Limb (tissue), 2 donors: ENCODE data around the gene PLXDC2.

Experiments used
- DNase-seq, 2 donors: peaks; one replicate each; pipeline ENCODE4 v3.0.0-alpha.2; 2016; ENCODE audit errors: extremely low spot score in 2 of 2

Gene PLXDC2

DNA sequence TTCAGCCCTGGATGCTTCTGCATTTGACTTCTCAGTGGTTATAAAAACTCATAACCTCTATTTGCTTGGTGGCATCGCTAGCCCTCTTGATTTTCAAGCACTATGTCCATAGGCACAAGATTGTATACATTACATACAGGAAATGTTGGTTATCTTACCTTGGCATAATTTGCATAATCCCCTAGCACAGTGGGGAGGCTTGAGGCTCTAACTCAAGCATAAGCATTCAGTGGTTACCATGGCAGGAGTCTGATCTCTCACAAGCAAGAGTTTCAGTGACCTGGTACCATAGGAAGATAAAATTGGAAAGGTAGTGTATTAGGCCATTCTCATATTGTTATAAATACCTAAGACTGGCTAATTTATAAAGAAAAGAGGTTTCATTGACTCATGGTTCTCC lies 121.8 kb downstream of the PLXDC2 start:
- no peak for DNase-seq

DNA sequence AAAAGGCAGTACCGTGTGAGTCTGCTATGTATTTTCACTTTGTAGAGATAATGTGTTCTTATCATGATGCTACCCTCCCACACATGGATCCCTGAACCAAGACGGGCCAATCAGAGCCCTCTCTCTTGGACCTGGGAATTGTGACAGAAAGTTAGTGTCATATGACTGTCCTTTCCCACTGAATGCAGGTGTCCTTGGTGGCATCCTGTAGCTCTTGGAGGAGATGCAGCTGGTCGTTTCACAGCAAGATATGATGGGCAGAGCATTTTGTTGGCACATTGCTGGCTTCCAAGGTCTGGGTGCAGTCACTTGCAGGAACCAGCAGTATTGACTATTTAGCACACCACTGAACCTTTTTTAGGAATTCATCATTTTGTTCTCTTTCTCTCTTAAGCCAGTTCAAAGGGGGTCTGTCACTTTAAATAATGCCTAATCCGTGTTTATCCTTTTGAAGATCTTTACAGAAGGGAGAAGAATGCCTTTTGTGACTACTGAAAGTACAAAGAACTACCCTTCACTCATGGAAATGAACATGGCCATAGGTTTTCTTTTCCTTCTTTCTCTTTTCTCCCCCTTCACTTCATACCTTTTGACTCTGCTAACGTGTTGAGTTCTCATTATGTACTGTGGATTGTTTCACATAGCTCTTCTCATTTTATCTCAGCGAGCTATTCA lies 125.1 kb downstream of the PLXDC2 start:
- DNase-seq: no peak

DNA sequence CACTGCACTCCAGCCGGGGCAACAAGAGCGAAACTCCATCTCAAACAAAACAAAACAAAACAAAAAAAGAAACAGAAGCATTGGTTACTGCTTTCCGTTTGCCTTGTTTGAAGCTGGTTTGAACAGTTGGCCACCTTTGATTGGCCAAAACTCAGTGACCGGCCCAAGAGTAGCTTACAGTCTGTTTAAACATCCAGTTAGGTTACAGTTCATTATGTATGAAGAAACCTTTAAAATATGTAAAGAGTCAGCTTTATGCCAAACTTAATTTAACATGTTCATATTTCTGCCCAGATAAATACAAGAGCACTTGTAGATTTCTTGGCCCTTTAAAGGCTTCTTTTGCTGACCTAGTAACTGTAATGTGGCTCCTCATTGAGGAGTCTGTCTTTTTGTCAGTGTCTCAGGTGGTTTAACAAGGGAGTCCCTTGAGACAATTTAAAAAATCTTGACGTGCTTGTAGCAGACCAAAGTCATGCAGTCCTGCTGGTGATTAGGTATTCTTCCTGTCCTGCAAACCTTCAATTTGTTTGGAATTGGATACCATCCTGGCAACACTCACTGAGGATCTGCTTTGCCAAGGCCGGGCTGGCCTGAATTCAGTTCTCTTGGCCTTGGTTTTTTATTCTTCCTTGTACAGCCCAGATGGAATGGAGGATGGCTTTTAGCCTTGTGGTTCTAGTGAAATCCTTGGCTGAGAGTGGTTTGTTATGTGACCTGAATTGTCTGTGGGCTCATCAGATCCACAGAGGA lies 128.9 kb downstream of the PLXDC2 start:
- DNase-seq: peak in 1 of 2 donors; percentile 47

DNA sequence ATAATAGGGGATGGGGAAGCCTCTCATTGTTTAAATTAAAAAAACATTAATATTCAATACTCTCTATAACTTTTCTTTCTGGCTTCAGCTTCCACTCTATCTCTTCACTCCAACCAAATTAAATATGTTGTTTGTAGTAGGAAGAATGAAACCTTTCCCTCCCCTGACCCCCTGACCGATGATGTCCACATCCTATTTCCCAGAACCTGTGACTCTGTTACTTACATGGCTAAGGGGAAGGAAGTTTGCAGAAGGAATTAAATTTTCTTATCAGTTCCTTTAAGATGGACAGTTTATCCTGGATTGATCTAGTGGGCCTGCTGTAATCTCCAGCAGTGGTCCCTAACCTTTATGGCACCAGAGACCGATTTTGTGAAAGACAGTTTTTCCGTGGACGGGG lies 130.0 kb downstream of the PLXDC2 start:
- no peak for DNase-seq

DNA sequence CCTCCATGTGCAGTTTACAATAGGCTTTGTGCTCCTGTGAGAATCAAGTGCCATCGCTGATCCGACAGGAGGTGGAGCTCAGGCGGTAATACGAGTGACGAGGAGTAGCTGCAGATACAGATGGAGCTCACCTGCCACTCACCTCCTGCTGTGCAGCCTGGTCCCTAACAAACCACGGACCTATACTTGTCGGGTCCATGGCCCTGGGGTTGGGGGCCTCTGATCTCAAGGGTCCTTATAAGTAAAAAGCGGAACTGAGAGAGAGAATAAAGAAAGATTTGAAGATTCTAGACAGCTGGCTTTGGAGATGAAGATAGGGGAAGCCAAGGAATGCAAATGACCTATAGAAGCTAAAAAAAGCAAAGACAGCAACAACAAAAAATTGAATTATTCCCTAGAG lies 130.6 kb downstream of the PLXDC2 start:
- DNase-seq: no peak

DNA sequence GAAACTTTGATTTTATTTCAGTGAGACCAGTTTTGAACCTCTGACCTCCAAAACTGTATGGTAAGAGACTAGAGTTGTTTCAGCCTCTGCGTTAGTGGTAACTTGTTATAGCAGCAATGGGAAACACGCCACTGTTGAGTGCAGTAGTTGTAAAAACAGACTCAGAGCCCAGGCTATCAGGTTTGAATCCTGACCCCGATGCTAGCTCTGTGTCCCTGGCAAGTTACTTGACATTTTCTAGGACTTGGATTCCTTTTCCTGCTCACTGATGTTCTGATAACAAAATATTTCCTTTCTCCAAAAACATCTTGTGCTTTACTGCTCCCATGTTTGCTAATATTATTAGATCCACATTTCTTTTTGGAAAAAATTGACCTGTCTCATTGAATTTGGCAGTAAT lies 131.0 kb downstream of the PLXDC2 start:
- DNase-seq: no peak

DNA sequence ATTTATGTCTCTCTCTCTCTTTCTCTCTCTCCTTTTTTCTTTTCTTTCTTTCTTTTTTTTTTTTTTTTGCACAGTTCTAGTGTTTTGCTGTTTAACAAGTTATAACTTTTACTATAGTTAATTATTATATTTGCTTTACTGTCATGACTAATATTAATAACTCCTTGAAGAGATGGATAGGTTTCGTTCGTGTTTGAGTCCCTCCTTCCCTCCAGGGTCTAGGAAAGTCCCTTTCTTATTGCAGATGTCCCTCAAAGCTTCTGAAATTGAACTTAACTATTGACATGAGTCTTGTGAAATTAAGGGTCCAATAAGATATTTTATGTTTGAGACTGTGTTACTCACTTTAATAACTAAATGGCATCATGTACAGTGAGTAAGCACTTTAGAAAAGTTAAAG lies 131.4 kb downstream of the PLXDC2 start:
- no peak for DNase-seq

DNA sequence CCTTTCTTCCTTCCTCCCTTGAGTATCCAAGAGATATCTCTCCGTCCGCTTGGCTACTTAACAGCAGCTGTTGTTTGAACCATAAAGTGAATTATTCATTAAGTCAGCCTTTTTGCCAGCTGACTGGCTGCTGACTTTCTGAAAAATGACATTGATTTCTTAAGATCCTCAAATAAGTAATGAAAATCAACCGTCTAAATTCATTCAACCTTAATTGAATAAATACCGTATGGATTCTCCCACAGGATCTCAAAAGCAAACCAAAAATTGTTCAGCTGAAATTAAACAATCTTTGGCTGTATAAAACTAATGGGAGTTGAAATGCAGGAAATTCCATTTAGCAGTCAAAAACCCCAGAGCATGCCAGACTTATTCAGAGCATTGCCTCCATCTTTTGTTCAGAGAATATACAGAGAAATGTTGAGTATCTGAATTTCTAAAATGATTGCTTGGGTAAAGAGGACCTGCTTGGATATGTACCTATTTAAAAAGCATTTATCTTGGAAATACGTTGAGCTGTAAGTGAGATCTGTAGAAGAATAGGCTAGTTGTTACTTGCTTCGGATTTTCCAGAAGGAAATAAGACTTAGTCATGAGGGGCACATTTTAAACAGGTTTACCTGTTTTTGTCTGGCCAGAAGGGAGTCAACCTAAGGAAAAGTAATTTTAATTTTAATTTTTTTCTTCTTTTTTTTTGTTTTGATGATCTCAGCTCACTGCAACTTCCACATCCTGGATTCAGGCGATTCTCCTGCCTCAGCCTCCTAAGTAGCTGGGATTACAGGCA lies 136.2 kb downstream of the PLXDC2 start:
- no peak for DNase-seq

DNA sequence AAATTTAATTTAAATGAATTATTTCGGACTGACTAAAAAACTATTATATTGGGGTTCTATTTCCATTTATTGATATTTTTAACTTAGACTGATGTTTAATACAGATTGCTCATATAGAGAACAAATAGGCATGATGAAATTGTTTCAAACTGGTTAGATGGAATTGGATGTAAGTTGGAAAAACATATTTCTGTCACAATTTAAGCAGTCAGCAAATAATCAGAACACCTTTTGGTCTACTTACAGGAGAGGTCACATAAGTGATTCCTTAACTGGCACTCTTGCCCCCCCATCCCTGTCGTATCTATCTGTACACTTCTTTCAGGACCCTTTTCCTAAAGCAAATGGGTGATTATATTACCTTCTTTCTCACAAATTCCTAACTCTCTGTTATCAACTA lies 138.4 kb downstream of the PLXDC2 start:
- no peak for DNase-seq

DNA sequence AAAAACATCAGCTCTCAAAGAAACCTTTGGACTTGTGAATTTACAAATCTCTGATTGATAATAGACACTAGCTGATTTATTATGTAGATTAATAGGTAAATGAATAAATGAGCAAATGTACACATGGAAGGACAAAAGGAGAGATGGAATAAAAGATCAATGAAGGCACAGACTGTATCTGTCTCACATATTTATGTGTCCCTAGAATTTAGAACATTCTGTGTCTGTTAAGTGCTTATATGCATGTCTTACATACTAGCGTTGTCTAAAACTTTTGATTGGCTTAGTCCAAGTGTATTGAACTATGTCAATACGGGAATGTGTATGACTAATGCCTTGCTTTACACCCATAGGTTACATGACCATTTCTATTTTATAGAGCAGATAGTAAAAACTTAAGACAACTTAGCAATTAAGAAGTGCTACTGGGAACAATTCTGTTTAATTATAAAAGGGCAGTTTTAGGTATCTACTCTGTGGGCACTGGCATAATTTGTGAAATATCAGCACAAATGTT lies 140.3 kb downstream of the PLXDC2 start:
- no peak for DNase-seq

DNA sequence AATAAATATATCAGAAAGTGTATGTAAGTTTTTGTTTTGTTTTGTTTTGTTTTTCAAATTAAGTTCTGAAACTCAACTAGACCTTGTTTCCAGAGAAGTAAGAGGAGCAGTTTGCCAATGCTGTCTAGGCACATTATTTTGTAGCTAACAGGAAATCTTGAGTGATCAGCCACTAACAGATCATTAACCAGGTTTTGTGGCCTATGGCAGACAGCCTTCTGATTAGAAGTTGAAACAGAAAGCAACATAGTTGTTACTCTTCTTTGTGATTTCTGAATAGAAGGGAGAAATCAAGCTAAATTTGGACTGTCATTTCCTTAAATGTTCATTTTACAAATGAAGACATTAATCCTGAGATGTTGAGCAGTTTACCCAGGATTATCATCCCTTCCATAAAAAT lies 142.6 kb downstream of the PLXDC2 start:
- DNase-seq: no peak

DNA sequence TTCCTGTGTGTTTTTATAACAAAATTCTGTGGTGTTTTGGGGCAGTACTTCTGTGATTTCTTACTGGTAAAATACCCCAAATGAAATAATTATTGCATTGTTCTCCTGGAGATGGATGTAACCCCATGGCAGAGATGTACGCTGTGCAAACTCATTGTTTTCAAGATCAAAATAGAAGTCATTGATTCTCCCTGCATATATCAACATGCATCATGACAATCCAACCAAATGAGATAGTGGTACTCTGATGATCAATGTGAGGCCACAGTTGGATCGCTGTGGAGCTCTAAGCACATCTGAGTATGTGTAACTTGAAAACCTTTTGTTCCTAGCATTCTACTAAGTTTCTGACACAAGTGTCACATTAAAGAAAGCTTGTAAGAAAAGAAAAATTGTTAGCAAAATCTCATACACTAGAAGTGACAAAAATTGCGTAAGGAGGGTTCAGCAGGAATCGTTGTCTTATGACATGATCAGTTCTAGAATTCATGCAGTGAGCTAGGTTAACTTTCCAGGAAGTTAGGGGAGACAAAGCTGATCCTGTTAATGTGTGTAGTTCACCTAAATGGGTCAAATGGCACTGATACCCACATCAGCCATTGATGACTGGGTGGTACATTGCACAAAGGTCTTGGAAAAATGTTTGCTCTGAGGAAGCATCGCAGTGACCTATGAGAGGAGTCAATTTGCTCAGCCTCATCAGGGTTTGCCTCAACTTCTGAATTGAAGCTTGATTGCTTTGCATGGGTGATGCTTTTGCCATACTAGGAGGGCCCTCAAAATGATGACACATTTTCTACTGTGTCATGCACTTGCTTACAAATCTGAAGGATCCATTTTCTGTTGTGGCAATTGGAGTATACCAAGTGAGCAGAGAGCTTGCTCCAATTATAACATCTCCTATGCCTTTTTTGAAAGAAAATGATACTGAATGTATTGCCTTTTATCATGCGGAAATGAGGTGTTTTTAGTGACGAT lies 145.1 kb downstream of the PLXDC2 start:
- no peak for DNase-seq

DNA sequence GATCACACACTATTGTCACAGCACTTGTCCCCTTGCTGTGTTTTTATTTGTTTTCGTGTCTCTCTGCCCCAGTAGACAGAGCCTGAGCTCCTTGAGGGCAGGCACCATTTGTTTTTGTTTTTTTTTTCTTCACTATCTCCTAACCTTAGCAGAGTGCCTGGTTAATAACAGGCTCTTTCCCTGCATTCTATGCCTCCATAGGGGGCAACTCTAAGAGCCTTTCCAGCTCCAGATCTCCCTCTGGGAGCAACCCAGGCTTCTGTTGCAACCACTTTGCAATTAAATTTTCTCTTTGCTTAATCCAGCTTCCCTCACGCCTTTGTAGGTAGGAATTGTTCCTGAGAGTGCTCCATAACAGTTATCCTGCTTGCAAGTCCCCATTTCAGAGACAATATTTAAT lies 148.4 kb downstream of the PLXDC2 start:
- no peak for DNase-seq

DNA sequence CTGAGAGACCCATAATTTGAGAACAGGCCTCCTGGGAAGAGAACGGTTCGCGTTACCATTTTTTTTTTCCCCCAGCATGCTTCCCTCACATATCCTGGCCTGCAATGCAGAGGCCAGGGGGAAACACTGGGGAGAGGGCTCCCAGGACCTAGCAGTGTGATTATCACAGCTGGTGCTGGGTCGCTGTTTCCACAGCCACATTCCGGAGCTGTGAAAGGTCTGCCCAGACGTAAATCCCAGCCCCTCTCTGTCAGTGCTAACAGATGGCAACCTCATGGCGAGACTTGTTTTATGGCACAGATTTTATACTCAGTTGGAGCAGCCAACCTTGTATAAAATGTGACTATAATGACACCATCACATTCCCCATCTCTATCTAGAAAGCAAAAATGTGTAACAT lies 150.5 kb downstream of the PLXDC2 start:
- DNase-seq: peak; percentile 55 to 66

DNA sequence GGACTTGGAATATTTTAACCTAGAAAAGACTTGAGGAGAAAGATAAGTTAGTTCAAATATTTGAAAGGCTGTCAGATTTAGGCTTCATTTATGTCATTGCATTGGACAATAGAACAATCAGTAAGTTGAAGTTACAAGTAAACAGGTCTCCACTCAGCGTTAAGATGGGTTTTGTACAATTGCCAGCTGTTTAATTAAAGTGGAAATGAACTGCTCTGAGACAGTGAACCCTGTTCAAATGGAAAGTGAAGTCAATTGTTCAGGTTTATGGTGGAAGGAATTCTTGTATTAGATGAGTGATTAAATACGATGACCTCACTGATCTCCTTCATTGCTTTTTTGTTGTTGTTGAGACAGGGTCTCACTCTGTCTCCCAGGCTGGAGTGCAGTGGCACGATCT lies 151.7 kb downstream of the PLXDC2 start:
- no peak for DNase-seq

DNA sequence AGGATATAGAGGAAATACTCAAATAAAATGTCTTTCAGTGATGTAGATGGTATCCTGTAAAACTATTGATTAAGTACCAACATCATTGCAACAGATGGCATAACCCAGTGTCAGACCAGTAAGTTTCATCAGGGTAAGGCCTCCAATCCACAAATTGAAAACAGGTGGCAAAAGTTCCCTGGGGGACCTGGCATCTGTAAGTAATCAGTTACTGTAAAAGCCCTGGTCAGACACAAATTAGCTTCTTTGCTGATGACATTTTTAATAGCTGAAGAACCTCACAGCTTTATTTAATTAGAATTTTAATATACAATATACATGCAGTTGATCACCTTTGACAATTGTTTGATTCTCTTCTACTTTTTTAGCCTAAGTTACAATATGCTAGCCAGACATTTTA lies 152.5 kb downstream of the PLXDC2 start:
- DNase-seq: no peak

DNA sequence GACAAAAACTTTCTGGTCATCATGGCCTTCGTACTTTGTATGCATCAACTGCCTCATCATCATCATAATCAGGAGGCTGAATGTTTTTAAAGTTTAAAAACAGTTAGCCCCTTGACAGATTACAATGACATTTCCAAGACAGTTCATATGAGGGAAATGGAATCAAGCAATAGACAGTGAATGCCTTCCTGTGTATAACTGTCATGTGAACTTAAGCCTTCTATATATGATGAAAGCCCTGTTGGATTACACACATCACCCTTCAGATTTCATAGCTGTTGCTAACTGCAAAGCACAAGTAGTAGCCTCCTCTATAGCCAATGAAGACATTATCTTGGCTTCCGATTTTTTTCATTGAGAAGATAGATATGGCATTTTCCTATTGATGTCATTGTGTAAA lies 154.0 kb downstream of the PLXDC2 start:
- DNase-seq: no peak

DNA sequence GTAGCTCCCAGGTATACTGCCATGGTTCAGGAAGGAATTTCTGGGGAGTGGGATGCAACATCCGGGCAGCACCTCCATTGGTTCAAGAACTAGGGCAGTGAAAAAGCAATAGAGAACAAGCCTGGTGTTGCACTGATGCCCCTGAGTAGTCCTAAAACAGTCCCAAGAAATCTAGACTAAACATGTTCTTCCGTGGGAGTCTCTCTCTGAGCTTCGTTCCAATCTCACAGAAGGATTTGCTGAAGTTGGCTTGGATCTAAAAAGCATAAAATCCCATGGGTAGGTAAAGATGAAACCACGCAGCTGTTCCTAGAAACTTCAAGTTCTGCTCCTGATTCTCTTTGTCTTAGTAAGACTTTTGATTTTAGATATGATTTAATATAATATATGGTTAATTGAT lies 154.5 kb downstream of the PLXDC2 start:
- DNase-seq: no peak

DNA sequence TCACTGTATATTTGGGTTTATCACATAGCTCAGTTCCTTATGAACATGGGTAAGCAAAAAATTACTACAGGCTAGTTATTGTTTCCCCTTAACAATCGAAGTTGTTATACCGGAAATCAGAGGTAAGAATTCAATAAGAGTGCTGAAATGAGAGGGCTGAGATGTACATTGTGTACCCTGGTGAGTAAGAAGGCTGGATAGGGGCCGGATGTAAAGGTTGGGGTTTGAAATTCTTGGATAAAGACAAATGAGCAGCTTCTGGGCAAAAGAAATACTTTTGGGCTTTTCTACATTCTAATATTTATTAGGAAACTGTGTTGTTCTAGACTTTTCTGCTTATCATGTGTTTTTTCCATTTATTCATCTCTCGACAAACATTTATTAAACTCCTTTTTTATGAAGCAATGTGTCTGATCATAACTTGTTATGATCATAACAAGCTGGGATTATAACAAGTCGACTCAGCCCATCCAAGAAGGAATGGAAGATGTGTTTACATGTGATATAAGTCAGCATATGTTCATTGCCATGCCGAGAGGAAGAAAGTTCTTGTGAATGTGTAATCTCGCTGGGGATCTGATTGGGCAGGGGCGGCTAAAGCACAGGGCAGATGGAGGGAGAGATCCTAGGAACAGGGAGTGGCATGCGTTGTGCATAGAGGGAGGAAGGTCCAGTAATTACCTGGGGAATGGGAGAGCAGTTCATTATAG lies 155.3 kb downstream of the PLXDC2 start:
- DNase-seq: no peak

DNA sequence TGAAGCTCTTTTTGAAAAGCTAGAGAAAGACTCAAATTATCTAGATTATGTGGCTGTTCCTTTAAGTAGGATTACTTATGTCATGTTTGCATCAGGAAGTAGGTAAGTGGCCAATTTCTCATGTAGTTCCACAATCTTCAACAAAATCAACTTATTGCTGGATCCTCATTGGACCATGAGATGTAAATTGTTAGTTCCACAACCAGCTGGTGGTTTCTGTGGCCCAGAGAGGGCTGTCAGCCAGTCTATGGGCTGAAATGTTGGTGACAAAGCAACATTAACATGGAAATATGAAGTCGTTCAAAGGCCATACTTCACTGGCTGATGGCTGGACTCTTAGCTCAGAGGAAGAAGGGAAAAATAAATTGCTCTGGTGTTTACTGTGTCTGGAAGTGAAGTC lies 157.9 kb downstream of the PLXDC2 start:
- DNase-seq: no peak

DNA sequence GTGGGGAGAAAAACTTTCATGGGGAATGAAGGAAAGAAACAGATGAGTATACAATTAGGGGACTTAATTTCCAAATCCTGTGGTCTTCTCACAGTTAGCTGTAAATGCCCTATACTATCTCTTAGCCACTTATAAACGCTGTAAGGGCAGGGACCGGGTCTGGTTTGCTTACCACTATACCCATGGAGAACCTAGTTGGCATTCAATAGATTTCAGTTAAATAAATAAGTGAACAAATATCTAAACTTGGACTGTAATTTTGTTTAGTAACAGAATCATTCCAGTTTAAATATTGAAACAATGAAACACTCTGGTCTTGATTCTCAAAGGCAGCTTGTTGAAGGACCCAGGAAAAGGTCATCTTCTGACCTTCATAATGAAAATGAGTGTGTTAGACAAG lies 158.3 kb downstream of the PLXDC2 start:
- no peak for DNase-seq
